NOMO-1 treated with DMSO at 0.1 percent for 48 hours (cell line): ENCODE results near the gene STEEP1.
"Not testable (repeated sequence)": the region's sequence is repeated elsewhere in the genome, so short reads cannot be mapped to it uniquely, and the experiment has no call there.

ENCODE experiments used
- DNase-seq: peaks from one replicate; lab custom pipeline; 2025; ENCODE audit not compliant: unreplicated experiment; lab: John Stamatoyannopoulos, UW

The STEEP1 gene

GRCh38 chrX:119529345-119530276 lies 35.6 kb downstream of the STEEP1 start:
- DNase-seq, result peak; percentile 83

- DNase-seq, result no peak
These were observed 41.5 kb downstream of the STEEP1 start for GRCh38 chrX:119523664-119524184.

- no peak for DNase-seq
These were observed 44.0 kb downstream of the STEEP1 start for GRCh38 chrX:119521246-119521645.

- DNase-seq, result no peak
These were observed 46.8 kb downstream of the STEEP1 start for GRCh38 chrX:119518371-119518770.

GRCh38 chrX:119516157-119516702 lies 49.0 kb downstream of the STEEP1 start:
- peak; percentile 87 for DNase-seq

GRCh38 chrX:119512146-119512800 lies 52.9 kb downstream of the STEEP1 start:
- DNase-seq, result peak; percentile 44

GRCh38 chrX:119507206-119507605 lies 58.0 kb downstream of the STEEP1 start:
- no peak for DNase-seq

- no peak for DNase-seq
These were observed 59.3 kb downstream of the STEEP1 start for GRCh38 chrX:119505945-119506344.

- DNase-seq, result not testable (repeated sequence)
These were observed 60.1 kb downstream of the STEEP1 start for GRCh38 chrX:119505145-119505544.

GRCh38 chrX:119503484-119503861 lies 61.7 kb downstream of the STEEP1 start:
- DNase-seq, result no peak

GRCh38 chrX:119502727-119503483 lies 62.3 kb downstream of the STEEP1 start:
- no peak for DNase-seq

- DNase-seq, result no peak
These were observed 63.6 kb downstream of the STEEP1 start for GRCh38 chrX:119501511-119502148.

- DNase-seq, result no peak
These were observed 65.0 kb downstream of the STEEP1 start for GRCh38 chrX:119500061-119500800.

GRCh38 chrX:119497185-119497584 lies 68.0 kb downstream of the STEEP1 start:
- DNase-seq, result peak; percentile 55

GRCh38 chrX:119495734-119496726 lies 69.2 kb downstream of the STEEP1 start:
- DNase-seq, result no peak

GRCh38 chrX:119493851-119494495 lies 71.2 kb downstream of the STEEP1 start:
- DNase-seq, result not testable (repeated sequence)

- DNase-seq, result no peak
These were observed 72.7 kb downstream of the STEEP1 start for GRCh38 chrX:119492463-119492862.
